Transverse colon (tissue), 4 donors: Measurements from ENCODE around the gene SLC19A1. TPM values are rescaled to one million over a fixed set of nuclear protein-coding genes. Genes with fewer than 3 reads are reported as not detected.

Experiments
- DNase-seq: peaks from one replicate; pipeline ENCODE4 v3.0.0-alpha.2; 2019
- H3K27ac ChIP-seq, 4 donors: fragments of 200-600 bp; sonication (generic); 2 replicates each; pipeline ENCODE4 v1.5.1; 2016 to 2018; ENCODE audit warnings: inconsistent platforms in 4 of 4
- H3K27me3 ChIP-seq: fragments of 200-600 bp; sonication (generic); 2 replicates; pipeline ENCODE4 v1.5.1; 2017; ENCODE audit warnings: inconsistent platforms
- H3K36me3 ChIP-seq, 4 donors: fragments of 200-600 bp; sonication (generic); 2 replicates each; pipeline ENCODE4 v1.5.1; 2017 to 2019; ENCODE audit warnings: inconsistent platforms in 4 of 4
- H3K4me1 ChIP-seq, 4 donors: fragments of 200-600 bp; sonication (generic); 2 replicates each; pipeline ENCODE4 v1.5.1; 2017 to 2020; ENCODE audit warnings: inconsistent platforms in 4 of 4
- H3K4me3 ChIP-seq, 4 donors: fragments of 200-600 bp; sonication (generic); 1 replicate in 1 of 4; 2 replicates in 3 of 4; pipeline versions ENCODE4 v1.5.1 to v1.6.1; 2017 to 2019; ENCODE audit warnings: inconsistent platforms in 4 of 4
- H3K9me3 ChIP-seq, 2 donors: fragments of 200-600 bp; sonication (generic); 2 replicates each; pipeline ENCODE4 v1.5.1; 2017 to 2019; ENCODE audit warnings: inconsistent platforms in 2 of 2
- EP300 ChIP-seq: sonication (generic); formaldehyde crosslinking; IDR thresholded peaks from one replicate; pipeline ENCODE4 v1.6.1; 2017; ENCODE audit warnings: antibody characterized with exemption, low read depth
- POLR2A ChIP-seq: fragments of 450-650 bp; IDR thresholded peaks from one replicate; pipeline ENCODE4 v1.6.1; 2016; ENCODE audit warnings: antibody characterized with exemption, mild to moderate bottlenecking, moderate library complexity
- POLR2AphosphoS5 ChIP-seq, 3 donors: sonication (generic); formaldehyde crosslinking; IDR thresholded peaks; one replicate each; pipeline ENCODE4 v1.6.1; 2016; ENCODE audit warnings: antibody characterized with exemption in 3 of 3
- WGBS, 2 donors: methylation state at CpG; one replicate each; pipeline ENCODE4 v1.1.5; 2018; ENCODE audit warnings: low coverage in 1 of 2; 5-methylcytosine and 5-hydroxymethylcytosine counted together
- in situ Hi-C, 4 donors: fragments of 200-750 bp; cut with MboI; loops; one replicate each; pipeline versions ENCODE4 v1.15.0 to v1.15.1; 2017; ENCODE audit warnings: low sequenced_read_pairs in 3 of 4, low pct_ligation_motif_present in 1 of 4, low pct_unique_long_range_greater_than_20kb in 1 of 4
- intact Hi-C: fragments of 100-400 bp; cut with DNase I; formaldehyde crosslinking; loops from one replicate; pipeline ENCODE4 v1.15.1; 2023; ENCODE audit warnings: low total_unique reads
- total RNA-seq, 4 donors: library from RNA; depleted of rRNA; stranded (reverse); fragments of >200 nt; gene quantifications; one replicate each; pipeline ENCODE4 v1.1.0, GENCODE V29; 2016
- TF ChIP-seq, protein P1 (sequence below), 5 experiments: fragments of 200-600 bp in 3 of 5; fragments of 450-650 bp in 2 of 5; sonication (generic) in 3 of 5; IDR thresholded peaks; 1 replicate in 2 of 5; 2 replicates in 3 of 5; pipeline ENCODE4 v1.5.1; 2016 to 2017; ENCODE audit warnings: antibody characterized with exemption in 5 of 5, inconsistent platforms in 3 of 5, mild to moderate bottlenecking in 2 of 5, moderate library complexity in 1 of 5

SLC19A1 gene
- total RNA-seq, 4 donors from 2014 or later = 8.3 to 24.1 (median 17.3) TPM

DNA sequence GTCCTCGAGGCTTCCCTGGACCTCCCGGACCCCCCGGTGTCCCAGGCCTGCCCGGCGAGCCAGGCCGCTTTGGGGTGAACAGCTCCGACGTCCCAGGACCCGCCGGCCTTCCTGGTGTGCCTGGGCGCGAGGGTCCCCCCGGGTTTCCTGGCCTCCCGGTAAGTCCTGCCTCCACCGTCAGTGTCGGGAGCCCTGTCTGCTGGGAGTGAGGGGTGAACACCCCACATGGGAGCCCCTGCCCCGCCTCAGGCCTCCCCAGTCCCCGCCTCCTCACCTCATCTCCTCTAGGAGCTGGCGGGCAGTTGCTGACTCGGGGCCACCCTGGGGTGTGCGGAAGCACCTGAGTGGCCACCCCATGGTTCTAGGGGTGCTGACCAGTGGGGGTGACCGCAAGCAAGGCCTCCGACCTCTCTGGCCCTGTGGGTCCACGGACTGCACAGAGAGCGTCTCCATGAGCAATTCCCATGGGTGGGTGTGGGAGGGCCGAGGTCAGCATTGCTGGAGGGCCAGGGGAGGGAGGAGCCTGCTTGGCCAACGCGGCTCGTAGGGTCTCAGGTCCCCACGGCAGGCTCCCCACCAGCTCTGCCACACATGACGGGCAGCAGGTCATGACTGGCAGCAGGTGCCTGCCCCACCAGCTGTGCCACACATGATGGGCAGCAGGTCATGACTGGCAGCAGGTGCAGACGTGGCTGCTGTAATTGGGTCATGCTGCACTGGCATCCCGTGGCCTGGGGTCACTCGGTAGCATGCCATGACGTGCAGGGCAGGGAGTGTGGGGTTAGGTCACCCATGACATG, 61.3 kb downstream of the SLC19A1 start:
- 86% methylated on average over 29 of the region's 35 CpGs; no CpG with 5 or more reads in 1 of the 2 donors for WGBS, 2 donors
- H3K9me3 ChIP-seq = no peaks in the 10 kb centered on the region
- TF ChIP-seq, protein P1, sequence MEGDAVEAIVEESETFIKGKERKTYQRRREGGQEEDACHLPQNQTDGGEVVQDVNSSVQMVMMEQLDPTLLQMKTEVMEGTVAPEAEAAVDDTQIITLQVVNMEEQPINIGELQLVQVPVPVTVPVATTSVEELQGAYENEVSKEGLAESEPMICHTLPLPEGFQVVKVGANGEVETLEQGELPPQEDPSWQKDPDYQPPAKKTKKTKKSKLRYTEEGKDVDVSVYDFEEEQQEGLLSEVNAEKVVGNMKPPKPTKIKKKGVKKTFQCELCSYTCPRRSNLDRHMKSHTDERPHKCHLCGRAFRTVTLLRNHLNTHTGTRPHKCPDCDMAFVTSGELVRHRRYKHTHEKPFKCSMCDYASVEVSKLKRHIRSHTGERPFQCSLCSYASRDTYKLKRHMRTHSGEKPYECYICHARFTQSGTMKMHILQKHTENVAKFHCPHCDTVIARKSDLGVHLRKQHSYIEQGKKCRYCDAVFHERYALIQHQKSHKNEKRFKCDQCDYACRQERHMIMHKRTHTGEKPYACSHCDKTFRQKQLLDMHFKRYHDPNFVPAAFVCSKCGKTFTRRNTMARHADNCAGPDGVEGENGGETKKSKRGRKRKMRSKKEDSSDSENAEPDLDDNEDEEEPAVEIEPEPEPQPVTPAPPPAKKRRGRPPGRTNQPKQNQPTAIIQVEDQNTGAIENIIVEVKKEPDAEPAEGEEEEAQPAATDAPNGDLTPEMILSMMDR (IDR thresholded peaks at IDR 0.05) = no peak
- no peak for TF ChIP-seq EP300
- TF ChIP-seq POLR2AphosphoS5 (IDR thresholded peaks at IDR 0.05) = no peak
- TF ChIP-seq POLR2A = no peak
- intact Hi-C loops (no loop called here), in situ Hi-C loops (no loop called here)
- no peaks in the 10 kb centered on the region for H3K27me3 ChIP-seq
- peaks cover 7 to 15% (median 12%) of the 10 kb centered on the region in 4 donors for H3K4me1 ChIP-seq
- no peak for DNase-seq
- H3K27ac ChIP-seq = no peak overlapping the region
- no peak overlapping the region for H3K4me3 ChIP-seq
- no peaks in the 10 kb centered on the region for H3K36me3 ChIP-seq

DNA sequence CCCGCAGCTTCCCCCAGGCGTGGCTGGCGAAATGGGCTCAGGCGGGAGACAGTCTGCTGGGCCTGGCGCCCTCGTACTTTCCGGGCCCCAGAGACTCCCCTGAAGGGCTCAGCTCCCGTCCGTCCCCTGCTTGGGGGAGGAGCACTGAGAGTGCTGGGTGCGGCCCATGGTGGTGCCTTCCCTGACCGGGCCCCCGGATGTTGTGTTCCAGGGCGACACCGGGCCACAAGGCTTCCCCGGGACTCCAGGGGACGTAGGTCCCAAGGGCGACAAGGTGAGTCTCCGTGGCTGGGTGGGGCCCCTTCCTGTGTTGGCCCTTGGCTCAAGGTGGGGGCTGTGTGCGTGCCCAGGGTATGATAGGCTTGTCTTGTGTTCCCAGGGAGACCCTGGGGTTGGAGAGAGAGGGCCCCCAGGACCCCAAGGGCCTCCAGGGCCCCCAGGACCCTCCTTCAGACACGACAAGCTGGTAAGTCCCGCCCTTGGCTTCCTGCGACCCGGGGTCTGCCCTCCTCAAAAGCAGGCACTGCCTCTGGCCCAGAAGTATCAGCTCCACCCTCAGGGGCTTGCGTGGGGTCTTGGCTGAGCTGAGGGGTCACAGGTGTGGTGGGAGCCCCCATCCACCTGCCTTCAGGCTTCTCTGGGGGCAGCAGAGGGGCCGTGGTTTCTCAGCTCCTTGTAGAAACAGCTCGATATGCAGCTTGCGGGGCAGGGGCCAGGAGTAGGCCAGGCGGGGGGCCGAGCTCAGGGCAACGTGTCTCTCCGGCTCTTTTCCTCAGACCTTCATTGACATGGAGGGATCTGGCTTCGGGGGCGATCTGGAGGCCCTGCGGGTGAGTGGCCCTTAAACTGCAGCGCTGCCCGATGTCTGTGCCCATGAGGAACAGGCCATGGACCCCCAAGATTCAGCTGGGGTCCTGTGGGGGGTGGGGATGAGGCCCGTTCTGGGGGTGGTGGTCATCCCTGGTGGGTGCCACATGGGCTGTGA, 62.3 kb downstream of the SLC19A1 start:
- Histone ChIP-seq H3K9me3 (no peaks in the 10 kb centered on the region), H3K4me1 (peaks cover 7 to 15% (median 12%) of the 10 kb centered on the region in 4 donors), H3K36me3 (no peaks in the 10 kb centered on the region), H3K27me3 (no peaks in the 10 kb centered on the region), H3K27ac (no peak overlapping the region), H3K4me3 (no peak overlapping the region)
- in situ Hi-C loops = loop anchor here in 1 of 4 donors (10.0 kb wide), 1 partner anchor 115 kb away; no protein-coding TSS in a partner anchor
- WGBS, 2 donors = 62 to 80% methylated on average over 4 to 35 of the region's 37 CpGs
- no peak for DNase-seq
- no peak for TF ChIP-seq POLR2AphosphoS5 (IDR thresholded peaks at IDR 0.05)
- TF ChIP-seq POLR2A = no peak
- TF ChIP-seq, protein P1 (IDR thresholded peaks at IDR 0.05) = no peak
- no peak for TF ChIP-seq EP300
- intact Hi-C loops = no loop called here

DNA sequence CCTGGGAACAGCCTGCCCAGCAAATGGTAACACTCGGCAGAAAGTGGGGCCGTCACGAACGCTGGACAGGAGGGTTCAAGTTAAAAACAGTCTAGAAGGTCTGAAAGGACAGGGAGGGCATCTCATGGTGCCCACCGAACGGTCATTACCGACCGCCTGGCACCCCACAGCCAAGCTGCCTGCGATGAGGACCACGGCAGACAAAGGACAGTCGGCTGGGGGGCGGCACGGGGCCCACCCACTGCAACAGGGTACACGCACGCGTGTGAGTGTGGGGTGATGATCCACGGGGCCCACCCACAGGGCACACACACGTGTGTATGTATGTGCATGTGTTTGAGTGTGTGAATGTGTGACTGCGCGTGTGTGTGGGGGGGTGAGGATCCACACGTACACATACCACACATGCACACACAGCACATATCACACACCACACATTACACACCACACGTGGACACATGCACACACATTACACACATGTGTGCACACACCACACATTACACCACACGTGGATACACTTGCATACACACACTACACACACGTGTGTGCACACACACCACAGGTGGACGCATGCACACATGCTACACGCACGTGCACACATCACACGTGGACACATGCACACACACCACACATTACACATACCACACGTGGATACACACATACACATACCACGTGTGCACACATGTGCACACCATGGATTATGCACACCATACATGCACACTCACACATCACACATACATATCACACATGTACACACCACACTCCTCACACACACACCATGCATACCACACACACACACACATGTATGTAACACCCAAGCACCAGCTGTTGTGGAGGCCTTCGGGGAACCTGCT, 63.2 kb downstream of the SLC19A1 start:
- no peak for TF ChIP-seq EP300
- TF ChIP-seq, protein P1 (IDR thresholded peaks at IDR 0.05) = no peak
- no peak for TF ChIP-seq POLR2A
- TF ChIP-seq POLR2AphosphoS5 (IDR thresholded peaks at IDR 0.05) = no peak
- H3K4me3 ChIP-seq = peak overlapping the region in 2 of 4 donors; percentile 10 to 35
- H3K4me1 ChIP-seq = peaks cover 7 to 15% (median 12%) of the 10 kb centered on the region in 4 donors
- DNase-seq = no peak
- H3K27me3 ChIP-seq = no peaks in the 10 kb centered on the region
- peak overlapping the region in 3 of 4 donors; percentile 3 to 50 (median 43) for H3K27ac ChIP-seq
- WGBS, 2 donors = 79 to 83% methylated on average over 8 to 31 of the region's 31 CpGs
- no peaks in the 10 kb centered on the region for H3K9me3 ChIP-seq
- H3K36me3 ChIP-seq = no peaks in the 10 kb centered on the region
- intact Hi-C loops = no loop called here
- in situ Hi-C loops = loop anchor here in 1 of 4 donors (10.0 kb wide), 1 partner anchor 116 kb away; no protein-coding TSS in a partner anchor
